Activated CD4-positive, alpha-beta T cell treated with anti-CD3 and anti-CD28 coated beads, Interleukin-2, amount 50 U/mL, for 4 hours (primary cell): ENCODE results near the gene PARM1.

Experiments used
- DNase-seq, 2 experiments: peaks; one replicate each; pipeline ENCODE4 v3.0.0-alpha.2; 2020

The PARM1 gene, protein sequence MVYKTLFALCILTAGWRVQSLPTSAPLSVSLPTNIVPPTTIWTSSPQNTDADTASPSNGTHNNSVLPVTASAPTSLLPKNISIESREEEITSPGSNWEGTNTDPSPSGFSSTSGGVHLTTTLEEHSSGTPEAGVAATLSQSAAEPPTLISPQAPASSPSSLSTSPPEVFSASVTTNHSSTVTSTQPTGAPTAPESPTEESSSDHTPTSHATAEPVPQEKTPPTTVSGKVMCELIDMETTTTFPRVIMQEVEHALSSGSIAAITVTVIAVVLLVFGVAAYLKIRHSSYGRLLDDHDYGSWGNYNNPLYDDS

DNA sequence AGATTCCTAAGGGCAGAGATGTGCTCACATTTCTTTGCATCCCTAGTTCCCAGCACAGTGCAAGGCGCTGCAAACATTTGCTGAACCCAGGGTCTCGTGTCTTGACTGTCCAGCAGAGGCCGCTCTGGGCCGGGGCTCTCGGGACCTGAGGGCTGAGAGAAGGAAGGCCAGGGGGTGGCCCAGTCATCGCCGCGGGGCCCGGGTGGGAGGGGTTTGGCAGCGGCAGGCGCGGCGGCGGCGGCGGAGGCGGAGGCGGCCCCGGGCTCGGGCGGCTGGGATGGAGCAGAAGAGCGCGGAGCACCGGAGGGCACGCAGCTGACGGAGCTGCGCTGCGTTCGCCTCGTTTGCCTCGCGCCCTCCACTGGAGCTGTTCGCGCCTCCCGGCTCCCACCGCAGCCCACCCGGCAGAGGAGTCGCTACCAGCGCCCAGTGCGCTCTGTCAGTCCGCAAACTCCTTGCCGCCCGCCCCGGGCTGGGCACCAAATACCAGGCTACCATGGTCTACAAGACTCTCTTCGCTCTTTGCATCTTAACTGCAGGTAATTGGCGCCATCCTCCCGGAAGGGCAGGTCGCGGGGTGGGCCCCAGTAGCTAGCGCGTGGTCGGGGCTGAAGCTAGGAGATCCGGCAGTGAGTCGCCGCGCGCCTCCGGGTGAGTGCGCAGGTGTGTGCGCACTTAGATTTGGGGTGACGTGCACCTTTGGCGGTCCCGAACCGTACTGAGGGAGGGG, at the start of gene PARM1:
Gene PARM1, plus strand, starts transcription at position 285 of the 730 bp plus-strand sequence. Its CDS starts 212 bp downstream, at position 497.
- DNase-seq, result no peak

- DNase-seq, result no peak
Measured at GRCh38 chr4:74884266-74884665, 48.6 kb upstream of the PARM1 start.

GRCh38 chr4:74886484-74886883, 46.4 kb upstream of the PARM1 start:
- DNase-seq, result no peak

DNA sequence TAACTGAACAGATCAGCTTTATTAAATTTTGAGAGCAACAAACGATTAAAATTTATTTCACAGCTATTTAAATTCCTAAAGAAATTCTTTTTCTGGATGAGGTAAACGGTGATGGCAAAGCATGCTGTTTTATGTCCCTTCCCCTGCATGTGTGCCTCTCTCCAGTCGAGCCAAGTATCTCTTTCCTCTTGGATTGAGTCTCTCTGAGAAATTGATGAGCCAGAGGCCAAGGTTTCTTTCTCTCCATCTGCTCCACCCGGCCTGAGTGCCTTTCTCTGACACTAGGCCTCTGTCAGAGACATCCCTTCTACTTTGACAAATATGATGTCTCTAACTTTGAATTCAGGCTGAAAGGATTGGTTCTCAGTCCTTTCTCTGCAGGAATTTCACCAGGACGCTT, 42.6 kb upstream of the PARM1 start:
- no peak for DNase-seq

- DNase-seq, result no peak
Measured at GRCh38 chr4:74891037-74891436, 41.9 kb upstream of the PARM1 start.

- no peak for DNase-seq
Measured at GRCh38 chr4:74893171-74893570, 39.7 kb upstream of the PARM1 start.

GRCh38 chr4:74896595-74896994, 36.3 kb upstream of the PARM1 start:
- DNase-seq, result no peak

GRCh38 chr4:74897386-74897785, 35.5 kb upstream of the PARM1 start:
- DNase-seq, result no peak

DNA sequence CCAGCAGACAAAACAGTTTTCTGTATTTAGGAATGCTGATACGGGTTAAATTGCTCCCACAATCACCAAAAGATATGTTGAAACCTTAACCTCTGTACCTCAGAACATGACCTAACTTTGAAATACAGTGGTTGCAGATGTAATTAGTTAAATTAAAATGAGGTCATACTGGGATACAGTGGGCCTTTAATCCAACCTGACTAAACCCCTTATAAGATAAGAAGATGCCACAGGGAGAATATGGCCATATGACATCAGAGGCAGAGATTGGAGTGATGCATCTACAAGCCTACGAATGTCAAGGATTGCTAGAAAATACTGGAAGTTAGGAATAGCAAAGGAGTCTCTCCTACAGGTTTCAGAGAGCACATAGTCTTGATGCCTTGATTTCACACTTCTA, 32.1 kb upstream of the PARM1 start:
- DNase-seq, result no peak

GRCh38 chr4:74904509-74905065, 28.3 kb upstream of the PARM1 start:
- no peak for DNase-seq

DNA sequence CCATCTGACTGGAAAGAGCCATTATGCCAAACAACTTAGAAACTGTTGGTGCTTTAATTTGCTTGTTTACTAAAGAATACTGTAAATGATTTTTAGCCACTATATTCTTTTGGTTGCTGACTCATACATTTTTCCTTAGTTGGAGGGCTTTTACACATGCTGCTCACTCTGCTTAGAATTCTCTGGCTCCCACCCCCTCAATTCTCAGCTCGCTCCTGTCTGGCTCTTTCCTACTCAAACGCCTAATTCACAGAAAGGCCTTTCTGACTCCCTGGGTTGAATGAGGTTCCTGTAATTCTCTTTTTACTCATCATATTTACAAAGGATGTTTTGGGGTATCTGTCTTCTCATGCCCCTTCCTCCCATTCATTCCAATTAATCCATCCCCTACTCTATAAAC, 26.1 kb upstream of the PARM1 start:
- no peak for DNase-seq

DNA sequence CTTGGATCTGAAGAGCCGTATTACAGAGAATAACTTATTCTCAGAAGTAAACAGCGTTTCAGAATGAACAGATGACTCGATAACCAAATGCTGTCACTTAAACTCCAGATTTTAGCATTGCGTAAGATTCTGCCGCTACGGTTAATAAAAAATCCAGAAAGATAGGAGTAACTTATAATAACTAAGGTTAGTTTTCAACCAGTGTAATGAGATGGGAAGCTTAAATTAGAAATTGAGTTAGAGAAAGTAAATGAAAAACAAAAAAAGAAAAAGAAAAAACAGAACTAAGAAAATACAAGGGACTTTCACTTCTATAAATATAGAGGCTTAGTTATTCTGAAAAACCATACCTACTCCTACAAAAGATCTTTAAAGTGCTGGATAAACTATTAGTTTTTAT, 13.1 kb upstream of the PARM1 start:
- no peak for DNase-seq

GRCh38 chr4:74920704-74921103, 12.2 kb upstream of the PARM1 start:
- no peak for DNase-seq

- DNase-seq, result no peak
Measured at GRCh38 chr4:74921490-74921889, 11.4 kb upstream of the PARM1 start.

DNA sequence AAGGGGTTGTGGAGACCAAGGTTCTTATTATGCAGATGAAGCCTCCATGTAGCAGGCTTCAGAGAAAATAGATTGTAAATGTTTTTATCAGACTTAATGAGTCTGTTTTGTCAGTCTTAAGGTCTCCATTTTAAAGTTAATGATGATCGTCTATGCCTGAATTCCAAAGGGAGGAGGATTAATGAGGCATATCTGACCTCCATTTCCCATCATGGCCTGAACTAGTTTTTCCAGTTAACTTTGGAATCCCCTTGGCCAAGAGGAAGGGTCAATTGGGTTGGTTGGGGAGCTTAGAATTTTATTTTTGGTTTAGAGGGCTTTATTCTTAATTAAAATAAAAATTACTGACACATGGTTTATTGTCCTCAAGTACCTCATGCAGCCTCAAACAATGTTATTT, 6.9 kb upstream of the PARM1 start:
- DNase-seq, result no peak

DNA sequence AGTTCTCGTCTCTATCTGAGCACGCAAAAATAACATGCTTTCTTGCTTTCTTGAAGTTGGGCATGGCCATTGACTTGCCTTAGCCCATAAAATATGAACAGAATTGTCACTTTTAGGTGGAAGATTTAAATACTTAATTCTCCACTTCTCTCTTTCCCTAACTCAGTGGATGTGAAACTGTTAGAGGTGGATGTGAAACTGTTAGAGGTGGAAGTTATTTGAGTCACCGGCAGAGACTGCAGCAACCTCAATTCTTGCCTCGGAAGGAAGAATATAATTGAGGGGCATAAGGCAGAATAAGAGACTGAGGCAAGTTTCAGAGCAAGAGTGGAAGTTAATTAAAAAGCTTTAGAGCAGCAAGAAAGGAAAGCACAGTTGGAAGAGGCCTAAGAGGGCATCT, 2.8 kb upstream of the PARM1 start:
- no peak for DNase-seq

- no peak for DNase-seq
Measured at GRCh38 chr4:74931376-74931775, 1.5 kb upstream of the PARM1 start.

GRCh38 chr4:74932010-74932409, 906 bp upstream of the PARM1 start:
- DNase-seq, result no peak

- no peak for DNase-seq
Measured at GRCh38 chr4:74933562-74934015, 673 bp downstream of the PARM1 start.

DNA sequence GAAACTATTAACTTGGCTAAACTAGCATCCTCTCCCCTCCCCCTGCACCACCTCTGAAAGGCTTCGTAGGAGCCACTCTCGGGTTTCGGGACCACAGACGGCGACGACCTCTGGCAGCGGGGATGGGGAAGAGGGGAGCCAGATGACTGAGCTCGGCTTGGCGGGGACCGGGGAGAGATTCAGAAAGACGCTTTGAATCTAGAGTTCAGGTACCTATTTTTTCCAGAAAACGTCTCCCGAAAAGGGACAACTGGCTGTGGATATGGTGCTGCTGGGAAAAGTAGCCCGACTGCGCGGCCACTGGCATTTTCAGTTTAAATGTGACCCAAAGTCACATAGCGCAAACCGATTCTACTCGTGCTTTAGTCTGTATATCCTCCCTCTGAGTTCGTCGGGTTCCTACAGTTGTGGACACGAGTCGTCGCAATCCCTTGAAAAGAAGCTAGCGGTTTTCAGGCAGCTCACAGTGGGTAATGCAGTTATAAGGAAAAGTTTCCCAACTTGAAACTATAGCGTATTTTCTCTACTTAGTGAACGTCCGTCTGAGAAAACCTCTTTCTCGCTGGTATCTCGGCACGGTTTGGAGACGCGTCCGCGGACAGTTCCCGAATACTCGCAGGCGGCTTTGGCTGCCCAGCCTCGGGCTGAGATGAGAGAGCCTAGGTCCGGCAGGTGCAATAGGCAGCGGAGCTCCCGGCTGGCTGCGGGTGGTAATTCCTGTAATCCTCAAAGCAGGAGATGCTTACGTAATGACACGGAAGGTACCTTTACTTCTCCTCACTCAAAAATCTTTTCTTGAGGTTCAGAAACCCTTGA, 1.3 kb downstream of the PARM1 start:
- no peak for DNase-seq

DNA sequence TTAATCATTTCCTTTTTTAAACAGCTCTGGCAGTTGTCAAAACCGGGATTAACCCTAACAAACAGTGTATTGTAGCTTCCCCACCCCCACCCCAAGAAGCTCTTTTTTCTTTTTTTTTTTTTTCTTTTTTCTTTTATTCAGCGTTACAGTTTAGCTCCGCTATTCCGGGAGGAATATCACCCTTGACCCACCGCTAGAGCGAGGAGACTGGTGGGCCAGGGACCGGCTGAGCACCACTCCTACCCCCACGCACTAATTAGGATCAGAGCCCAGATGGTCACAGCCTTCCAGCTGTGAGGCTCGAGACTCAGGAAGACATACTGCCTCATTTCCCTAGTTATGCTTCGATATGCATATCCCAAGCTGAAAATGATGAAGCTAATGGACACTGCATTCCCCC, 2.0 kb downstream of the PARM1 start:
- no peak for DNase-seq

- no peak for DNase-seq
Measured at GRCh38 chr4:74941123-74941522, 8.2 kb downstream of the PARM1 start.

GRCh38 chr4:74942251-74942917, 9.5 kb downstream of the PARM1 start:
- no peak for DNase-seq
